WTC11 (cell line): Measurements from ENCODE around the gene SLC31A2. TPM values are rescaled to one million over a fixed set of nuclear protein-coding genes. Genes with fewer than 3 reads are reported as not detected.

ENCODE experiments used
- ATAC-seq: fragments of 200-7000 bp; cut with Tn5 transposase; 2 replicates; pipeline ENCODE4 v1.10.0; 2021; ENCODE audit warnings: mild to moderate bottlenecking, moderate library complexity
- CTCF ChIA-PET: fragments of 300-600 bp; sonication (Branson Sonifier 250); formaldehyde crosslinking; loops from one replicate; lab custom pipeline; 2021; ENCODE audit warnings: antibody characterized with exemption; lab: Charles Lee
- POLR2A ChIA-PET: fragments of 350-600 bp; sonication (Branson Sonifier 250); formaldehyde crosslinking; loops from one replicate; lab custom pipeline; 2021; ENCODE audit warnings: antibody characterized with exemption; lab: Charles Lee
- DNase-seq: peaks from one replicate; pipeline ENCODE4 v3.0.0; 2021; ENCODE audit warnings: low spot score
- H3K27ac Mint-ChIP-seq: 2 replicates; pipeline ENCODE4 v1.8.0; 2021; ENCODE audit warnings: mixed read lengths
- H3K27me3 Mint-ChIP-seq: 2 replicates; pipeline ENCODE4 v1.8.0; 2021; ENCODE audit warnings: low read depth, mild to moderate bottlenecking, moderate library complexity, mixed read lengths
- H3K36me3 Mint-ChIP-seq: 2 replicates; pipeline ENCODE4 v1.8.0; 2021; ENCODE audit warnings: mixed read lengths
- H3K4me1 Mint-ChIP-seq: 2 replicates; pipeline ENCODE4 v1.8.0; 2022; ENCODE audit warnings: mixed read lengths
- H3K4me3 Mint-ChIP-seq: 2 replicates; pipeline ENCODE4 v1.8.0; 2021; ENCODE audit warnings: mild to moderate bottlenecking, moderate library complexity, mixed read lengths
- H3K9me3 Mint-ChIP-seq: 2 replicates; pipeline ENCODE4 v1.8.0; 2021; ENCODE audit warnings: mixed read lengths
- AR ChIP-seq: fragments of 250-450 bp; sonication (Bioruptor Pico); IDR thresholded peaks from 2 replicates; pipeline ENCODE4 v1.9.0; 2021; ENCODE audit warnings: mild to moderate bottlenecking
- EMX1 ChIP-seq: fragments of 250-450 bp; sonication (Bioruptor Pico); IDR thresholded peaks from 2 replicates; pipeline ENCODE4 v1.8.0; 2021; ENCODE audit warnings: mild to moderate bottlenecking
- ERG ChIP-seq: fragments of 250-450 bp; sonication (Bioruptor Pico); IDR thresholded peaks from 2 replicates; pipeline ENCODE4 v1.8.0; 2021; ENCODE audit warnings: mild to moderate bottlenecking
- ESRRA ChIP-seq: sonication (generic); formaldehyde crosslinking; IDR thresholded peaks from 2 replicates; pipeline ENCODE4 v1.8.1; 2022; ENCODE audit warnings: mild to moderate bottlenecking, missing genetic modification reagents, borderline replicate concordance
- ETV6 ChIP-seq: sonication (generic); formaldehyde crosslinking; IDR thresholded peaks from 2 replicates; pipeline ENCODE4 v1.8.1; 2022; ENCODE audit warnings: mild to moderate bottlenecking, missing genetic modification reagents
- FOXJ3 ChIP-seq: sonication (generic); formaldehyde crosslinking; IDR thresholded peaks from 2 replicates; pipeline ENCODE4 v1.9.0; 2021; ENCODE audit warnings: missing genetic modification reagents, mild to moderate bottlenecking, borderline replicate concordance
- FOXK1 ChIP-seq: sonication (generic); formaldehyde crosslinking; IDR thresholded peaks from 2 replicates; pipeline ENCODE4 v1.8.0; 2022; ENCODE audit warnings: mild to moderate bottlenecking, moderate library complexity, missing genetic modification reagents
- GABPB1 ChIP-seq: sonication (generic); formaldehyde crosslinking; IDR thresholded peaks from 2 replicates; pipeline ENCODE4 v1.8.1; 2023; ENCODE audit warnings: mild to moderate bottlenecking, missing genetic modification reagents
- MXD4 ChIP-seq: fragments of 250-450 bp; sonication (Bioruptor Pico); IDR thresholded peaks from 2 replicates; pipeline ENCODE4 v1.8.0; 2021; ENCODE audit warnings: mild to moderate bottlenecking, moderate library complexity, borderline replicate concordance
- NFE2L1 ChIP-seq: sonication (generic); formaldehyde crosslinking; IDR thresholded peaks from 2 replicates; pipeline ENCODE4 v1.8.1; 2023; ENCODE audit warnings: missing genetic modification reagents
- NFYB ChIP-seq: sonication (generic); formaldehyde crosslinking; conservative IDR thresholded peaks from 2 replicates; pipeline ENCODE4 v1.8.0; 2022; ENCODE audit warnings: low read depth, missing genetic modification reagents
- NR1H2 ChIP-seq: sonication (generic); formaldehyde crosslinking; IDR thresholded peaks from 2 replicates; pipeline ENCODE4 v1.9.0; 2021; ENCODE audit warnings: mild to moderate bottlenecking, moderate library complexity, missing genetic modification reagents
- OVOL2 ChIP-seq: fragments of 250-450 bp; sonication (Bioruptor Pico); IDR thresholded peaks from 2 replicates; pipeline ENCODE4 v1.9.0; 2021; ENCODE audit warnings: mild to moderate bottlenecking, borderline replicate concordance
- RELA ChIP-seq: sonication (generic); formaldehyde crosslinking; IDR thresholded peaks from 2 replicates; pipeline ENCODE4 v1.8.1; 2022; ENCODE audit warnings: missing genetic modification reagents, mild to moderate bottlenecking, borderline replicate concordance
- SMAD3 ChIP-seq: sonication (generic); formaldehyde crosslinking; IDR thresholded peaks from 2 replicates; pipeline ENCODE4 v1.8.0; 2022; ENCODE audit warnings: missing genetic modification reagents, mild to moderate bottlenecking, borderline replicate concordance
- SP1 ChIP-seq: sonication (generic); formaldehyde crosslinking; conservative IDR thresholded peaks from 2 replicates; pipeline ENCODE4 v1.8.1; 2022; ENCODE audit warnings: missing genetic modification reagents
- TEAD1 ChIP-seq: sonication (generic); formaldehyde crosslinking; IDR thresholded peaks from 2 replicates; pipeline ENCODE4 v1.8.0; 2022; ENCODE audit warnings: mild to moderate bottlenecking, missing genetic modification reagents
- TP53 ChIP-seq: sonication (generic); formaldehyde crosslinking; IDR thresholded peaks from 2 replicates; pipeline ENCODE4 v1.8.1; 2023; ENCODE audit warnings: mild to moderate bottlenecking, missing genetic modification reagents
- USF1 ChIP-seq: sonication (generic); formaldehyde crosslinking; IDR thresholded peaks from 2 replicates; pipeline ENCODE4 v1.8.0; 2022; ENCODE audit warnings: mild to moderate bottlenecking, missing genetic modification reagents
- ZMAT4 ChIP-seq: fragments of 250-450 bp; sonication (Bioruptor Pico); IDR thresholded peaks from 2 replicates; pipeline ENCODE4 v1.9.0; 2021; ENCODE audit warnings: mild to moderate bottlenecking
- total RNA-seq: library from RNA; stranded (reverse); gene quantifications from 3 replicates; pipeline ENCODE4 v1.2.3, GENCODE V29; 2021
- TF ChIP-seq, protein P1 (sequence below): sonication (generic); formaldehyde crosslinking; IDR thresholded peaks from 2 replicates; pipeline ENCODE4 v1.8.1; 2022; ENCODE audit warnings: mild to moderate bottlenecking, missing genetic modification reagents, moderate library complexity, borderline replicate concordance
- TF ChIP-seq, protein P2 (sequence below): fragments of 250-450 bp; sonication (Bioruptor Pico); IDR thresholded peaks from 2 replicates; pipeline ENCODE4 v1.9.0; 2021; ENCODE audit warnings: mild to moderate bottlenecking, borderline replicate concordance
- TF ChIP-seq, protein P3 (sequence below): sonication (generic); formaldehyde crosslinking; IDR thresholded peaks from 2 replicates; pipeline ENCODE4 v1.8.1; 2022; ENCODE audit warnings: missing genetic modification reagents, borderline replicate concordance

SLC31A2 gene
- total RNA-seq, 1 experiment from 2014 or later, result 2.0 TPM

GRCh38 chr9:113163001-113163400 lies 12.2 kb downstream of the SLC31A2 start (continued):
- TF ChIP-seq SMAD3 (CRISPR knock-in tag) (no peak), NR1H2 (CRISPR knock-in tag) (no peak), FOXK1 (CRISPR knock-in tag) (no peak), FOXJ3 (CRISPR knock-in tag) (no peak)

DNA sequence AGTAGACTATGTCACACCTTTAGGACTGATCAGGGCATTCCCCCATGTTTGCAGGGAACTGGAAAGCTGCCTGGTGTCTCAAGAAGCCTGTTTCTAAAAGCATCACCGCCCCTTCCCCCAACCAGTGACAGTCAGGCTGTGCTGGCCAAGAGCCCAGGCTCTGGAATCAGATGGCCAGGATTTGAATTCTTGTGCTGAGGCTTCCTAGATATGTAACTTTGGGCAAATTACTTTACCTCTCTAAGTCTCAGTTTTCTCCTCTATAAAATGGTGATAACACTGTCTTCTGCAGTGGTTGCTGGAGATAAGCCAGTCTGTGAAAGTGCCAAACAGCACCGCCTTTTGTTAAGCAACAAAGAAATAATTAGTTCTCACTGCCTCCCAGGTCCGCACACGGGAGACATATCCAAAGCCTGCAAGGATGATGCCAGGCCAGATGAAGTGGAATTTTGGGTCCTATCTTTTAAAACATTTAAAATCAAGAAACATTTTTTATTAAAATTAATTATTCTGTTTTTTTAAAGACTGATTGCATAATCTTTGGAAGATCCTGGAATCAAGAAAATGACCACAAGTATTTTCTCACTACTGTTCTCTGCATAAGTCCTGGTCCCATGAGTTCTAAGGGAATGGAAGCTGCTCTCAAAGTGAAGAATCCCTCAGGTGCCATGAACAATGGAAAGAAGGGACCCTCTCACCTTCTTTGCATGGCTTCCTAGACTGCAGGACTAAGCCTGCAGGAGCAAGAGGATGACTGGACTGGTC lies 13.9 kb downstream of the SLC31A2 start:
- H3K4me3 Mint-ChIP-seq, result no peak overlapping the region
- CTCF ChIA-PET, result no interaction called here
- peaks cover 14% of the 10 kb centered on the region for H3K4me1 Mint-ChIP-seq
- DNase-seq (no peak), ATAC-seq (no peak)
- no peaks in the 10 kb centered on the region for H3K9me3 Mint-ChIP-seq
- POLR2A ChIA-PET, result no interaction called here
- no peak overlapping the region for H3K27ac Mint-ChIP-seq
- H3K36me3 Mint-ChIP-seq, result peaks cover 35% of the 10 kb centered on the region
- no peaks in the 10 kb centered on the region for H3K27me3 Mint-ChIP-seq
- TF ChIP-seq AR (CRISPR knock-in tag) (no peak), EMX1 (CRISPR knock-in tag) (no peak), SP1 (CRISPR knock-in tag) (no peak), RELA (CRISPR knock-in tag) (no peak), MXD4 (CRISPR knock-in tag) (no peak), ERG (CRISPR knock-in tag) (no peak), TP53 (CRISPR knock-in tag) (no peak), ESRRA (CRISPR knock-in tag) (no peak), NFE2L1 (CRISPR knock-in tag) (no peak), ZMAT4 (CRISPR knock-in tag) (no peak), GABPB1 (CRISPR knock-in tag) (no peak), TEAD1 (no peak), OVOL2 (CRISPR knock-in tag) (no peak), ETV6 (CRISPR knock-in tag) (no peak), USF1 (CRISPR knock-in tag) (no peak), NFYB (no peak)
- TF ChIP-seq, protein P1, sequence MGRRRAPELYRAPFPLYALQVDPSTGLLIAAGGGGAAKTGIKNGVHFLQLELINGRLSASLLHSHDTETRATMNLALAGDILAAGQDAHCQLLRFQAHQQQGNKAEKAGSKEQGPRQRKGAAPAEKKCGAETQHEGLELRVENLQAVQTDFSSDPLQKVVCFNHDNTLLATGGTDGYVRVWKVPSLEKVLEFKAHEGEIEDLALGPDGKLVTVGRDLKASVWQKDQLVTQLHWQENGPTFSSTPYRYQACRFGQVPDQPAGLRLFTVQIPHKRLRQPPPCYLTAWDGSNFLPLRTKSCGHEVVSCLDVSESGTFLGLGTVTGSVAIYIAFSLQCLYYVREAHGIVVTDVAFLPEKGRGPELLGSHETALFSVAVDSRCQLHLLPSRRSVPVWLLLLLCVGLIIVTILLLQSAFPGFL (CRISPR knock-in tag), result no peak
- TF ChIP-seq, protein P2, sequence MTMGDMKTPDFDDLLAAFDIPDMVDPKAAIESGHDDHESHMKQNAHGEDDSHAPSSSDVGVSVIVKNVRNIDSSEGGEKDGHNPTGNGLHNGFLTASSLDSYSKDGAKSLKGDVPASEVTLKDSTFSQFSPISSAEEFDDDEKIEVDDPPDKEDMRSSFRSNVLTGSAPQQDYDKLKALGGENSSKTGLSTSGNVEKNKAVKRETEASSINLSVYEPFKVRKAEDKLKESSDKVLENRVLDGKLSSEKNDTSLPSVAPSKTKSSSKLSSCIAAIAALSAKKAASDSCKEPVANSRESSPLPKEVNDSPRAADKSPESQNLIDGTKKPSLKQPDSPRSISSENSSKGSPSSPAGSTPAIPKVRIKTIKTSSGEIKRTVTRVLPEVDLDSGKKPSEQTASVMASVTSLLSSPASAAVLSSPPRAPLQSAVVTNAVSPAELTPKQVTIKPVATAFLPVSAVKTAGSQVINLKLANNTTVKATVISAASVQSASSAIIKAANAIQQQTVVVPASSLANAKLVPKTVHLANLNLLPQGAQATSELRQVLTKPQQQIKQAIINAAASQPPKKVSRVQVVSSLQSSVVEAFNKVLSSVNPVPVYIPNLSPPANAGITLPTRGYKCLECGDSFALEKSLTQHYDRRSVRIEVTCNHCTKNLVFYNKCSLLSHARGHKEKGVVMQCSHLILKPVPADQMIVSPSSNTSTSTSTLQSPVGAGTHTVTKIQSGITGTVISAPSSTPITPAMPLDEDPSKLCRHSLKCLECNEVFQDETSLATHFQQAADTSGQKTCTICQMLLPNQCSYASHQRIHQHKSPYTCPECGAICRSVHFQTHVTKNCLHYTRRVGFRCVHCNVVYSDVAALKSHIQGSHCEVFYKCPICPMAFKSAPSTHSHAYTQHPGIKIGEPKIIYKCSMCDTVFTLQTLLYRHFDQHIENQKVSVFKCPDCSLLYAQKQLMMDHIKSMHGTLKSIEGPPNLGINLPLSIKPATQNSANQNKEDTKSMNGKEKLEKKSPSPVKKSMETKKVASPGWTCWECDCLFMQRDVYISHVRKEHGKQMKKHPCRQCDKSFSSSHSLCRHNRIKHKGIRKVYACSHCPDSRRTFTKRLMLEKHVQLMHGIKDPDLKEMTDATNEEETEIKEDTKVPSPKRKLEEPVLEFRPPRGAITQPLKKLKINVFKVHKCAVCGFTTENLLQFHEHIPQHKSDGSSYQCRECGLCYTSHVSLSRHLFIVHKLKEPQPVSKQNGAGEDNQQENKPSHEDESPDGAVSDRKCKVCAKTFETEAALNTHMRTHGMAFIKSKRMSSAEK, result no peak
- TF ChIP-seq, protein P3, sequence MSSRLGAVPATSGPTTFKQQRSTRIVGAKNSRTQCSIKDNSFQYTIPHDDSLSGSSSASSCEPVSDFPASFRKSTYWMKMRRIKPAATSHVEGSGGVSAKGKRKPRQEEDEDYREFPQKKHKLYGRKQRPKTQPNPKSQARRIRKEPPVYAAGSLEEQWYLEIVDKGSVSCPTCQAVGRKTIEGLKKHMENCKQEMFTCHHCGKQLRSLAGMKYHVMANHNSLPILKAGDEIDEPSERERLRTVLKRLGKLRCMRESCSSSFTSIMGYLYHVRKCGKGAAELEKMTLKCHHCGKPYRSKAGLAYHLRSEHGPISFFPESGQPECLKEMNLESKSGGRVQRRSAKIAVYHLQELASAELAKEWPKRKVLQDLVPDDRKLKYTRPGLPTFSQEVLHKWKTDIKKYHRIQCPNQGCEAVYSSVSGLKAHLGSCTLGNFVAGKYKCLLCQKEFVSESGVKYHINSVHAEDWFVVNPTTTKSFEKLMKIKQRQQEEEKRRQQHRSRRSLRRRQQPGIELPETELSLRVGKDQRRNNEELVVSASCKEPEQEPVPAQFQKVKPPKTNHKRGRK (CRISPR knock-in tag), result no peak
